SK-N-SH (cell line): Measurements from ENCODE around the gene PTCD2.

Experiments used
- CTCF ChIP-seq: fragments of 200-600 bp; sonication (generic); IDR thresholded peaks from 2 replicates; pipeline ENCODE4 v1.6.1; 2017; ENCODE audit warnings: antibody characterized with exemption, mild to moderate bottlenecking, moderate library complexity
- EP300 ChIP-seq, 2 experiments: IDR thresholded peaks; 2 replicates each; pipeline versions ENCODE4 v1.4.0 to v1.6.1; 2012; ENCODE audit warnings: borderline replicate concordance in 1 of 2, low read depth in 1 of 2, low read length in 1 of 2
- FOXJ3 ChIP-seq: sonication (generic); formaldehyde crosslinking; IDR thresholded peaks from 2 replicates; pipeline ENCODE4 v1.5.1; 2020; ENCODE audit warnings: mild to moderate bottlenecking, missing genetic modification reagents
- JUND ChIP-seq: IDR thresholded peaks from 2 replicates; pipeline ENCODE4 v1.4.0; 2012
- MEF2A ChIP-seq: IDR thresholded peaks from 2 replicates; pipeline ENCODE4 v1.4.0; 2012; ENCODE audit warnings: low read depth, borderline replicate concordance
- MXI1 ChIP-seq: IDR thresholded peaks from 2 replicates; pipeline ENCODE4 v1.6.1; 2012; ENCODE audit warnings: mild to moderate bottlenecking, low read depth, low read length, improper control_type of control experiment
- NFIC ChIP-seq: IDR thresholded peaks from 2 replicates; pipeline ENCODE4 v1.4.0; 2012; ENCODE audit warnings: borderline replicate concordance
- YY1 ChIP-seq: IDR thresholded peaks from 2 replicates; pipeline ENCODE4 v1.4.0; 2012; ENCODE audit warnings: low read depth, mild to moderate bottlenecking
- TF ChIP-seq, protein P1 (sequence below): IDR thresholded peaks from 2 replicates; pipeline ENCODE4 v1.6.1; 2012; ENCODE audit warnings: mild to moderate bottlenecking, low read depth, low read length, moderate library complexity
- TF ChIP-seq, protein P2 (sequence below): IDR thresholded peaks from 2 replicates; pipeline ENCODE4 v1.4.0; 2012; ENCODE audit warnings: low read depth, borderline replicate concordance

DNA sequence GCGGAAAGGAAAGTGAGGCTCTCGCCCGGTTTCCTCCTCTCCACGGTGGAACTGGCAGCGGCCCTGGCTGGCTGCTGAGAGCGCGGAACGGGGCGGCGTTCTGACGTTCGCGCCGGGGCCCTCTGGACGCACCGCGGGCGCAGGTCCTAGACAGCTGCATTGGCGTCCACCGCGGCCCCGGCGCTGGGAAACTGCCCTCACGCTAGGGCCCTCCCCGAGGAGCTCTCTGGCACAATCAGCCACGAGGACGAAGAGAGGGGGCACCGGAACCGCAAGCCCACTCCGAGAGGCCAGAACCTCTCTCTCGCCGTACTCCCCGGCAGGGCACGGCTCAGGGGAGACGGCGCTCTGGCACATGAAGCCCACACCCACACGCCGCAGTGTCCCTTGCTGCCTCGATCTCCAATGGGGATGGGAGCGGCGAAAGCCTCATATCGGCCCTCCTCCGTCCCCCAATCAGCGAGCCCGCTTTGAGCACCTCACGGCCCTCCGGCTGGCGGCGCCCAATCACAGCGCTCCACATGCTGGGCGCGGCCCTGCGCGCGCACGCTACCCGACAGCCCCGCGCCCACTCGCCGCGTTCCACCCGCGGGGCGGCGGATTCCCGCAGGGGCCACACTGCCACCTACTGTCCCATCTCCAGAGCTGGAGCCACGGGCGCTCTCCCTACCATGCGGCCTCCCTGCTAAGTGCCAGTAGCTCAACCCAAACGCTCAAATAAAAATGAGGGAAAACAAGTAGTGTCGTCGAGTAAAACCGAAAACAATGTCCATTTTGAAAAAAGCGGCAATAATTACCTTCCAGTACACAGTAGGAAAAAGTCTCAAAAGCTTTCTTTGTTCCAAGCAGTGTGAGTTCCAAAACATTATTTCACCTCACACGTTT lies 12.0 kb upstream of the PTCD2 start:
- TF ChIP-seq EP300 (IDR thresholded peaks at IDR 0.05; ENCODE audit: borderline replicate concordance in 1 of 2, low read depth in 1 of 2, low read length in 1 of 2): peak in 1 of 2 experiments; percentile 27; a peak in 2 of 4 replicates
- 0 out of 2 replicates have a peak, but pooled peaks have one; percentile 29 for TF ChIP-seq YY1
- TF ChIP-seq JUND: no peak
- no peak for TF ChIP-seq MEF2A
- TF ChIP-seq, protein P1, sequence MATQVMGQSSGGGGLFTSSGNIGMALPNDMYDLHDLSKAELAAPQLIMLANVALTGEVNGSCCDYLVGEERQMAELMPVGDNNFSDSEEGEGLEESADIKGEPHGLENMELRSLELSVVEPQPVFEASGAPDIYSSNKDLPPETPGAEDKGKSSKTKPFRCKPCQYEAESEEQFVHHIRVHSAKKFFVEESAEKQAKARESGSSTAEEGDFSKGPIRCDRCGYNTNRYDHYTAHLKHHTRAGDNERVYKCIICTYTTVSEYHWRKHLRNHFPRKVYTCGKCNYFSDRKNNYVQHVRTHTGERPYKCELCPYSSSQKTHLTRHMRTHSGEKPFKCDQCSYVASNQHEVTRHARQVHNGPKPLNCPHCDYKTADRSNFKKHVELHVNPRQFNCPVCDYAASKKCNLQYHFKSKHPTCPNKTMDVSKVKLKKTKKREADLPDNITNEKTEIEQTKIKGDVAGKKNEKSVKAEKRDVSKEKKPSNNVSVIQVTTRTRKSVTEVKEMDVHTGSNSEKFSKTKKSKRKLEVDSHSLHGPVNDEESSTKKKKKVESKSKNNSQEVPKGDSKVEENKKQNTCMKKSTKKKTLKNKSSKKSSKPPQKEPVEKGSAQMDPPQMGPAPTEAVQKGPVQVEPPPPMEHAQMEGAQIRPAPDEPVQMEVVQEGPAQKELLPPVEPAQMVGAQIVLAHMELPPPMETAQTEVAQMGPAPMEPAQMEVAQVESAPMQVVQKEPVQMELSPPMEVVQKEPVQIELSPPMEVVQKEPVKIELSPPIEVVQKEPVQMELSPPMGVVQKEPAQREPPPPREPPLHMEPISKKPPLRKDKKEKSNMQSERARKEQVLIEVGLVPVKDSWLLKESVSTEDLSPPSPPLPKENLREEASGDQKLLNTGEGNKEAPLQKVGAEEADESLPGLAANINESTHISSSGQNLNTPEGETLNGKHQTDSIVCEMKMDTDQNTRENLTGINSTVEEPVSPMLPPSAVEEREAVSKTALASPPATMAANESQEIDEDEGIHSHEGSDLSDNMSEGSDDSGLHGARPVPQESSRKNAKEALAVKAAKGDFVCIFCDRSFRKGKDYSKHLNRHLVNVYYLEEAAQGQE: no peak
- TF ChIP-seq CTCF: peak; percentile 90
- peak; percentile 83 for TF ChIP-seq MXI1
- no peak for TF ChIP-seq NFIC
- TF ChIP-seq, protein P2, sequence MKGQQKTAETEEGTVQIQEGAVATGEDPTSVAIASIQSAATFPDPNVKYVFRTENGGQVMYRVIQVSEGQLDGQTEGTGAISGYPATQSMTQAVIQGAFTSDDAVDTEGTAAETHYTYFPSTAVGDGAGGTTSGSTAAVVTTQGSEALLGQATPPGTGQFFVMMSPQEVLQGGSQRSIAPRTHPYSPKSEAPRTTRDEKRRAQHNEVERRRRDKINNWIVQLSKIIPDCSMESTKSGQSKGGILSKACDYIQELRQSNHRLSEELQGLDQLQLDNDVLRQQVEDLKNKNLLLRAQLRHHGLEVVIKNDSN: no peak
- TF ChIP-seq FOXJ3 (CRISPR knock-in tag): no peak
